BLaER1 (cell line): ENCODE results near the gene EPDR1.

Experiments used
- H3K27ac ChIP-seq: shearing (Covaris generic); formaldehyde crosslinking; 2 replicates; pipeline ENCODE4 v1.8.1; 2022
- H3K27me3 ChIP-seq: shearing (Covaris generic); formaldehyde crosslinking; 2 replicates; pipeline ENCODE4 v1.8.1; 2022
- H3K36me3 ChIP-seq: shearing (Covaris generic); formaldehyde crosslinking; 2 replicates; pipeline ENCODE4 v1.8.1; 2022
- H3K4me1 ChIP-seq: shearing (Covaris generic); formaldehyde crosslinking; 2 replicates; pipeline ENCODE4 v1.8.1; 2022
- H3K4me2 ChIP-seq: shearing (Covaris generic); formaldehyde crosslinking; 2 replicates; pipeline ENCODE4 v1.8.1; 2022
- H3K4me3 ChIP-seq: shearing (Covaris generic); formaldehyde crosslinking; 2 replicates; pipeline ENCODE4 v1.8.1; 2022
- H3K9ac ChIP-seq: shearing (Covaris generic); formaldehyde crosslinking; 2 replicates; pipeline ENCODE4 v1.8.1; 2022
- H3K9me3 ChIP-seq: shearing (Covaris generic); formaldehyde crosslinking; 2 replicates; pipeline ENCODE4 v1.8.1; 2022
- H4K20me1 ChIP-seq: shearing (Covaris generic); formaldehyde crosslinking; 2 replicates; pipeline ENCODE4 v1.8.1; 2022
- Cebpa-rat ChIP-seq: shearing (Covaris generic); IDR thresholded peaks from 2 replicates; pipeline ENCODE4 v1.8.1; 2022

The EPDR1 gene

GRCh38 chr7:37920305-37920848 is at the start of gene EPDR1:
TSS of gene EPDR1 (plus strand) at chr7:37920640. CDS start at chr7:37920940, 300 bp downstream.
- Histone ChIP-seq H3K9me3 (peaks cover 21% of the 10 kb centered on the region), H3K4me1 (peaks cover 40% of the 10 kb centered on the region), H3K27ac (peak within 1 kb of the TSS; percentile 86), H3K9ac (peak within 1 kb of the TSS; percentile 83), H4K20me1 (peaks cover 37% of the 10 kb centered on the region), H3K36me3 (peaks cover 20% of the 10 kb centered on the region), H3K4me3 (peak within 1 kb of the TSS; percentile 94), H3K27me3 (peaks cover 27% of the 10 kb centered on the region), H3K4me2 (peak within 1 kb of the TSS; percentile 78)
- no peak for TF ChIP-seq Cebpa-rat

GRCh38 chr7:37882086-37882485 is 38.4 kb upstream of the EPDR1 start:
- Histone ChIP-seq H3K9me3 (peaks cover 3% of the 10 kb centered on the region; the same call in 1 of the 2 replicates), H3K9ac (no peak overlapping the region), H3K27ac (no peak overlapping the region), H3K4me2 (no peak overlapping the region), H3K4me3 (no peak overlapping the region), H3K27me3 (no peaks in the 10 kb centered on the region), H3K36me3 (no peaks in the 10 kb centered on the region), H4K20me1 (no peaks in the 10 kb centered on the region), H3K4me1 (peaks cover 5% of the 10 kb centered on the region; the same call in 1 of the 2 replicates)
- TF ChIP-seq Cebpa-rat, result no peak

GRCh38 chr7:37893359-37893758 is 27.1 kb upstream of the EPDR1 start:
- no peak overlapping the region for H3K4me2 ChIP-seq
- H4K20me1 ChIP-seq, result no peaks in the 10 kb centered on the region
- no peaks in the 10 kb centered on the region for H3K36me3 ChIP-seq
- H3K9me3 ChIP-seq, result no peaks in the 10 kb centered on the region
- no peak for TF ChIP-seq Cebpa-rat
- H3K27ac ChIP-seq, result no peak overlapping the region
- H3K4me1 ChIP-seq, result no peaks in the 10 kb centered on the region
- no peaks in the 10 kb centered on the region for H3K27me3 ChIP-seq
- H3K4me3 ChIP-seq, result no peak overlapping the region
- H3K9ac ChIP-seq, result no peak overlapping the region

- H3K9ac ChIP-seq, result no peak overlapping the region
- no peak overlapping the region for H3K27ac ChIP-seq
- no peak overlapping the region for H3K4me2 ChIP-seq
- H3K9me3 ChIP-seq, result no peaks in the 10 kb centered on the region
- TF ChIP-seq Cebpa-rat, result no peak
- no peaks in the 10 kb centered on the region for H4K20me1 ChIP-seq
- H3K4me1 ChIP-seq, result no peaks in the 10 kb centered on the region
- H3K36me3 ChIP-seq, result no peaks in the 10 kb centered on the region
- H3K27me3 ChIP-seq, result no peaks in the 10 kb centered on the region
- H3K4me3 ChIP-seq, result no peak overlapping the region
These were observed 25.8 kb upstream of the EPDR1 start for GRCh38 chr7:37894671-37895070.

- H3K9me3 ChIP-seq, result no peaks in the 10 kb centered on the region
- H3K36me3 ChIP-seq, result no peaks in the 10 kb centered on the region
- H3K4me2 ChIP-seq, result no peak overlapping the region
- no peak overlapping the region for H3K4me3 ChIP-seq
- H3K27ac ChIP-seq, result no peak overlapping the region
- H4K20me1 ChIP-seq, result no peaks in the 10 kb centered on the region
- TF ChIP-seq Cebpa-rat, result no peak
- no peaks in the 10 kb centered on the region for H3K27me3 ChIP-seq
- no peak overlapping the region for H3K9ac ChIP-seq
- H3K4me1 ChIP-seq, result no peaks in the 10 kb centered on the region
These were observed 20.7 kb upstream of the EPDR1 start for GRCh38 chr7:37899712-37900247.

GRCh38 chr7:37901236-37901827 is 19.1 kb upstream of the EPDR1 start:
- Histone ChIP-seq H3K27me3 (no peaks in the 10 kb centered on the region), H3K4me3 (no peak overlapping the region), H3K9me3 (no peaks in the 10 kb centered on the region), H3K4me2 (no peak overlapping the region), H3K27ac (no peak overlapping the region), H4K20me1 (no peaks in the 10 kb centered on the region), H3K9ac (no peak overlapping the region), H3K4me1 (no peaks in the 10 kb centered on the region), H3K36me3 (no peaks in the 10 kb centered on the region)
- no peak for TF ChIP-seq Cebpa-rat

- Histone ChIP-seq H3K9ac (no peak overlapping the region), H3K4me3 (no peak overlapping the region), H3K27ac (no peak overlapping the region), H3K36me3 (no peaks in the 10 kb centered on the region), H3K4me2 (no peak overlapping the region), H3K4me1 (no peaks in the 10 kb centered on the region), H3K27me3 (no peaks in the 10 kb centered on the region), H3K9me3 (no peaks in the 10 kb centered on the region), H4K20me1 (no peaks in the 10 kb centered on the region)
- no peak for TF ChIP-seq Cebpa-rat
These were observed 18.4 kb upstream of the EPDR1 start for GRCh38 chr7:37901890-37902524.

- no peak overlapping the region for H3K4me3 ChIP-seq
- H3K4me1 ChIP-seq, result no peaks in the 10 kb centered on the region
- no peak overlapping the region for H3K4me2 ChIP-seq
- H3K9ac ChIP-seq, result no peak overlapping the region
- no peak overlapping the region for H3K27ac ChIP-seq
- TF ChIP-seq Cebpa-rat, result no peak
- no peaks in the 10 kb centered on the region for H3K9me3 ChIP-seq
- H3K36me3 ChIP-seq, result no peaks in the 10 kb centered on the region
- no peaks in the 10 kb centered on the region for H3K27me3 ChIP-seq
- no peaks in the 10 kb centered on the region for H4K20me1 ChIP-seq
These were observed 12.1 kb upstream of the EPDR1 start for GRCh38 chr7:37908221-37908788.

- Histone ChIP-seq H3K36me3 (no peaks in the 10 kb centered on the region), H3K4me3 (no peak overlapping the region), H3K9me3 (no peaks in the 10 kb centered on the region), H3K9ac (no peak overlapping the region), H4K20me1 (peaks cover 12% of the 10 kb centered on the region; the same call in 1 of the 2 replicates), H3K27me3 (peaks cover 27% of the 10 kb centered on the region), H3K4me1 (peaks cover 18% of the 10 kb centered on the region), H3K27ac (no peak overlapping the region), H3K4me2 (no peak overlapping the region)
- TF ChIP-seq Cebpa-rat, result no peak
These were observed 7.7 kb upstream of the EPDR1 start for GRCh38 chr7:37912756-37913155.

- Histone ChIP-seq H3K4me2 (no peak overlapping the region), H3K36me3 (no peaks in the 10 kb centered on the region), H3K9ac (no peak overlapping the region), H3K27ac (no peak overlapping the region), H3K27me3 (peaks cover 32% of the 10 kb centered on the region), H4K20me1 (peaks cover 12% of the 10 kb centered on the region; the same call in 1 of the 2 replicates), H3K9me3 (no peaks in the 10 kb centered on the region), H3K4me1 (peaks cover 24% of the 10 kb centered on the region), H3K4me3 (no peak overlapping the region)
- no peak for TF ChIP-seq Cebpa-rat
These were observed 5.0 kb upstream of the EPDR1 start for GRCh38 chr7:37915438-37915837.
